Stimulated activated CD8-positive, alpha-beta memory T cell treated with anti-CD3 and anti-CD28 coated beads, Interleukin-15, amount 100 ng/mL, for 24 hours (primary cell): ENCODE results near the gene FAM13B.
"Not testable (repeated sequence)": the region's sequence is repeated elsewhere in the genome, so short reads cannot be mapped to it uniquely, and the experiment has no call there.

Source experiments
- DNase-seq: peaks from one replicate; pipeline ENCODE4 v3.0.0-alpha.2; 2020; ENCODE audit warnings: low read depth

Gene FAM13B

DNA sequence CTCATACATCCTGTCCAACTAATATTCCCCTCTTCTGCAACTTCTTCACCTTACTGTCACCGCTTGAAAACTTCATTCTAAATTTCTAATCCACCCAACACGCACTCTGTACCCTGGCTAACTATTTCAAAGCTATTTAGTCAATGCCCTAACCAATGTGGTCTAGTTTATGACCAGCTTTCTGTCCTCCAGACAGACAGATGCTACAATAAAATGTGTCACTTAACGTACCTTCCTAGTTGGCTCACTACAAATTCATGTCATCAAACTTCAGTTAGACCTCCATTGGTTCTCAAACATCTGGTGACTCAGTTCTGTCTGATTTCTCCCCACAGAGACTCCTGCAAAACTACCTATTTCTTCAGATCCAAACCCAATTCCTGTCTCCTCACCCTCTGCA lies 57.7 kb downstream of the FAM13B start:
- no peak for DNase-seq

DNA sequence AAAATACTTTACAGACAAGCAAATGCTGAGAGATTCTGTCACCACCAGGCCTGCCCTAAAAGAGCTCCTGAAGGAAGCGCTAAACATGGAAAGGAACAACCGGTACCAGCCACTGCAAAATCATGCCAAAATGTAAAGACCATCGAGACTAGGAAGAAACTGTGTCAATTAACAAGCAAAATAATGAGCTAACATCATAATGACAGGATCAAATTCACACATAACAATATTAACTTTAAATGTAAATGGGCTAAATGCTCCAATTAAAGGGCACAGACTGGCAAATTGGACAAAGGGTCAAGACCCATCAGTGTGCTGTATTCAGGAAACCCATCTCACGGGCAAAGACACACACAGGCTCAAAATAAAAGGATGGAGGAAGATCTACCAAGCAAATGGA lies 62.5 kb downstream of the FAM13B start:
- DNase-seq, result not testable (repeated sequence)

DNA sequence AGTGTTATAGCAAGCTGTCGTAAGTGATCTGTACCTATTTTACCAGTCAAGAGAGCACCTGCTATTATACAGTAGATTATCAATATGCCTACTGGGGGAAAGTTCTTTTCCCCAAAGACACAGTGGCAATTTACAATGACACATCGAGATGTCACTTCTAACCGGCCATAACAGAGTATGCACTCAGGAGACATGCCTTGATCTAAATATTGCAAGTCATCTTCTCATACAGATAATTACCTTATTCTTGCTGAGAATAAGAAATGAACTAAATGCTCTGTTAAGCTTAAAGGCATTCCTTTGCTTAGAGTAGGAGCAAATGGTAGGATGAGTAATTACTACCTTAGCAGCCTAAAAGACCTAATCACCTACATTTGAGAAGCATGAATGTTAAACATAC lies 72.1 kb downstream of the FAM13B start:
- no peak for DNase-seq

DNA sequence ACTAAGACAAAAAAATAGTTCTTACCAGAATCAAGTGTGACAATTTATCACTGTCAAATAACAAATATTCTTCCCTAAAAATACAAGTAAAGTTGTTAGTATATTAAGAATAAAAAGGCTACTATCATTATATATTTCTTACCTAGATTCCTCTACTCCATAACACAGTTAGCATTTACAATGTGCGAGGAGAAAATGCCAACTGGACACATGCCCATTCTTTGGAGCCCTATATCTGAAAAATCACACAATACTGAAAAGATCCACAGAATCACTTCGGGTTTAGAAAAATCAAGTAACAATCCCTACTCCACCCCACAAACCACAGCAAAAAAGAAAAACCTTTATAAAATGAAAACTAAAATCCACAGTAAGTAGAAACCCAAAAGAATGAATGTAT lies 72.7 kb downstream of the FAM13B start:
- DNase-seq, result no peak

DNA sequence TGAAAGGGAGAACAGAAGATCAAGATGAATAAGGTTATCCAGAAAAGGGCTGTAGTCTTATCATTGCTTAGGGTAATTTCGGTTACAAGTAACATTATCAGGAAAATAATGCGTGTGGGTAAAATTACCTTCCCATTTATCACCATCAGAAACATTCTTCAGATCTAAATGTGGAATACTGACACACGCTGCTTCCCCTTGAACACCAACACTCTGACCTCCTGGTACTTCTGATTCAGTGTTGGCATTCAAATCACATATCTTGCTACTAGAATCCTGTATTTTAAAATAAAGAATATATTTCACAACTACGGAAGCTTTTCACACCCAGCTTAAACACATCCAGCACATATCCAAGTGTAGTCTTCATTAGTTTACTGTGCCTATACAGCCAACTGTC lies 73.4 kb downstream of the FAM13B start:
- DNase-seq, result no peak

DNA sequence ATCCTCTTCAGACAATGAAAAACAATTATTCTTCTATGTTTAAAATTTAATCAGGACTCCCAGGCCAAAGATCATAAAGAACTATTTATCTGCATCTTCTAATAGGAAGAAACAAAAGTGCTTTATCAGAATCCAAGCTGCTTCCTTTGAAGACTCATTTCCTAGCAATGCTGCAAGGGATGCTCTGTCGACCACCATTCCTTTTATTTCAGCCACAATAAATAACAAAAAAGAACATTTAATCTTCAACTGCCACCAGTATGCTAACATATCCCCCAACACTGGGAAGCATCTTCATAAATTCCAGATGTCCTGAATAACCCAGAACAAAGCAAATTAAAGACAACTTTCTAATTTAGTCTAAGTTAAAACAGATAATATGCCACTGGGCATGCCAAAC lies 74.9 kb downstream of the FAM13B start:
- no peak for DNase-seq

DNA sequence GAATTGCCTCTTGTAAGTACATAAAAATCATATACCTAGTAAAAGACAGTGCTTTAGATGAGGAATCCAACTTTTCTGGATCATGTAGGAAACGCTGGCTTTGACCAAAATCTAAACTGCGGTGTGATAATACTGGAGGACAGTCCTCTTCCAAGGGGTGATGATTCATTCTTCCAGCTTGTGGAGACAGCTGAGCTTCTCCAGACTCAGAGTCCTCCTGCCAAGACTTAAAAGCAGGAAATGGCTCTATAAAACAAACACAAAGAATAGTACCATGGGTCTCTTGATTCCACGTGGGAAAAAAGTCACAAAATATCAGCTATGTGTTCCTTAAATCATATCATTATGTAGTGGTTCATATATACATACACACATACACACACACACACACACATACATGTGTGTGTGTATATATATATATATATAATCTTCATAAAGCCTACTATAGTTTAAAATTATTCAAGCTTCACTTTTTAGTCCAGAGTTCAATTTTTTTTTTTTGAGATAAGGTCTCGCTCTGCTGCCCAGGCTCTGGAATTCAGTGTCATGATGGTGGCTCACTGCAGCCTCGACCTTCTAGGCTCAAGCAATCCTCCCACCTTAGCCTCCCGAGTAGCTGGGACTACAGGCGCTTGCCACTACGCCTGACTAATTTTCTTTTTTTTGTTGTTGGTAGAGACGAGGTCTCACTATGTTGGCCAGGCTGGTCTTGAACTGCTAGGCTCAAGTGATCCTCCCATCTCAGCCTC lies 78.6 kb downstream of the FAM13B start:
- DNase-seq, result no peak

DNA sequence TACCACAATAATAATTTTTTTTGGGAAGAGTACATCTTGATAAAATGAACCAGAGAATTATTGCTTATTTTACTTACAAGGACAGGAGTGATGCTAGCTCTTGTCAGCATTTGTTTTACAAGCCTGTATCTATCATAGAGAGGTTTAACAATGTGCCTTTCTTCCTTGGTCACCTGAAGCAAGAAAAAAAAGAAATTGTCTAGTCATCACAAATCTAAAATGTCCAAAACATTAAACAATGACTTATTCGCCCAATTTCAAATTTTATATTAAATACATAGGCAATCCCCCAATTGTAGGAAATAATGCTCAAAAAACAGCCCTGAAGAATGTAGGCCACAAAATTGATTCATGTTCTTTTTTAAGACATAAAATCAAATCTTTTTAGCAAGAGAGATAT lies 87.1 kb downstream of the FAM13B start:
- no peak for DNase-seq

DNA sequence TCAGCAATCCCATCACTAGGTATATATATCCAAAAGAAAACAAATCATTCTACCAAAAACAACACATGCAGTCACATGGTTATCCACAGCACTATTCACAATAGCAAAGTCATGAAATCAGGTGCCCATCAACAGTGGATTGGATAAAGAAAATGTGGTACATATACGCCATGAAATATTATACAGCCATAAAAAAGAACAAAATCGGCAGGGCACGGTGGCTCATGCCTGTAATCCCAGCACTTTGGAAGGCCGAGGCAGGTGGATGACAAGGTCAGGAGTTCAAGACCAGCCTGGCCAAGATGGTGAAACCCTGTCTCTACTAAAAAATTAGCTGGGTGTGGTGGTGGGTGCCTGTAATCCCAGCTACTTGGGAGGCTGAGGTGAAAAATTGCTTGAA lies 88.6 kb downstream of the FAM13B start:
- not testable (repeated sequence) for DNase-seq

DNA sequence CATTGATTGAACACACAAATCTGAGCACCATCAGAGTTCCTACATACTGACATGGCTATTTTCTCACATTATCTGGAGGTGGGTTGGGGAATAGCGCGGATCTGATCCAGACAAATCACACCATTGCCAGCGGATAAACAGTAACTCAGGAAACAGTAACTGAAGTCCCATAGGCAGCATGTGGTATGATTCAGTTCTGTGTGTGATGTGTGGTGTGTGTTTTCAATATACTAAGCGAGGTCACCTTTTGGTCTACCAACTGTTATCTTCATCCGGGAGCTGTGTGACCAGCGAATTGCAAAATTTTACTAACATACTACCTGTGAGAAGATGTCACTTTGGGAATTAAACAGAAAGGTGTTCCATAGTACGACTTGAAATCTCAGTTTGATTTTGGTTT lies 93.5 kb downstream of the FAM13B start:
- no peak for DNase-seq

DNA sequence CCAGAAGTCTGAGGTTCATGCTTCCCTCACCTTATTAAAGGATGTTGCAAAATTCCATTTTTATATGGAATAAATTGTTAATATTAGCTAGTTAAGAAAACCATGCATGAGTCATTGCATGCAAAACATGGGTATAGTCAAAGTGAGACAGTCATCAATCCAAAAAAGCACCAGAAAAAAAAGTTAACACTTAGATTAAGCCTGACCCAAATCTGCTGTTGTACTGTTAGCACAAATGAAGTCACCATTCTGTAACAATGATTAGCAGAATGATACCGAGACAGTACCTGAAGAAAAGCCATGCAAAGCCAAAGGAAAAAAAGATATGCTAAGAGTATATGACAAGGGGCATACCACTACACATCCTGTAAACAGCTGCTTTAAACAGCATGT lies 94.1 kb downstream of the FAM13B start:
- no peak for DNase-seq

DNA sequence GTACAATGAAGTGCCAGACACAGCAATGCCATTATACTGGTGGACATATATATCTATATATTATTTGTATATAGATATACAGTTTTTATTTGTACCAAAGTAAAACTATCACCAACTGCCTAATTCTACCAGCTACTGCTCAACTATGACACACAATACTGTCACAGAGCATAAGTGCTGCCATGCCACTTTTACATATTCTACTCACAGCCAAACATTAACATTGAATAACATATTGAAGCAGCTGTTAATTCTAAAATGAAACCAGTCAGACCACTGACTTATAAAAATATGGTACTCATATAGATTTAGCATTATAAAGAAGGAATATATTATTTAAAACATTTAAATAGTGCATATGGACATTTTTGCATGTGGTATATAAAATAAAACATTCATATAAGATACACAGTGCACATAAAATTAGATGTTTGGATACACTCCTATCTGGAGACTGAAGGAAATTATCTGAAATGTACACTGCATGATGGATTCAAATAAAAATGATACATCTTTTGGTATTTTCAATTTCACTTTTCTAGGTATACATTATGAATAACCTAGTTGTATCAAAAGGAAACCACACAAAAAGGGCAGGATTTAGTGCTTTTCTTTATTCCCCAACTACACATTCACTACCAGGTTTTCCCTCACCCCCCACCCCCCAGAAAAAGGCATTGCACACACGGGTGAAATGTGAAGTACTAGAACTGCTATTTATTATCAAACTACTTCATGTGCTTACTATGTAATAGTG lies 94.7 kb downstream of the FAM13B start:
- no peak for DNase-seq

DNA sequence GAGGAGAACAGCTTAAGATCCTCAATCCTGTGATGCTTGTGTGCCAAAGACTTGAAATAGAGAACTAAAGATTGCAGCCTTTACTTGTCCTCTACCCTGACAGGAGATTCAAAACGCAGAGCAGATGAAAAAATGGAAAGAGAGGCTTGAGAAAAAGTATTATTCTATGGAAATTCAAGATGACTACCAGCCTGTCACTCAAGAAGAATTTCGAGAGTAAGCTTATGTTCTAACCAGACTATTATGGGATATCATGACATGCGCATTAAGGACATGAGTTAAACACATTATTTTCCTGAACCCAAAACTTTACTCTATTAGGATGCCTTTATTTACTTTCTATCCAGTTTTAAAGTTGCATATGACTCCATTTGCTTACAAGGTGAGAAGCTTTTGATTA lies 97.2 kb downstream of the FAM13B start:
- no peak for DNase-seq

DNA sequence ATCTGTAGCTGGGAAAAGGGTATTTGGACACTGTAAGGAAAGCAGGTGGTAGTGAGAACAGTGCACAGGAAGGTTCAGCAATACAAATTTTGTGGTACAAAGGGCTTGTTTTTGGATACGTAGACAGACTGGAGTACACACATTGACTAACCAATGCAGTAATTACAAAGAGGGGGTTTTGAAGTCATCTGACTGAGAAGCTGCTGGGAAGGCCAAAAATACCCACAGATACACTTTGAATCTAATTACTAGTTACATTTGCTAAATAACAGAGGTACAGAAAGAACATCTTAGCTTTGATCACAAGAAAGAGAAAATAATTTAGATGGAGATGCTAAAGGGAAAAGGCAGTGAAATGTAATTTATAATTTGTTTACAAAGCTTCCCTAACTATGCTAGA lies 97.7 kb downstream of the FAM13B start:
- DNase-seq, result no peak

DNA sequence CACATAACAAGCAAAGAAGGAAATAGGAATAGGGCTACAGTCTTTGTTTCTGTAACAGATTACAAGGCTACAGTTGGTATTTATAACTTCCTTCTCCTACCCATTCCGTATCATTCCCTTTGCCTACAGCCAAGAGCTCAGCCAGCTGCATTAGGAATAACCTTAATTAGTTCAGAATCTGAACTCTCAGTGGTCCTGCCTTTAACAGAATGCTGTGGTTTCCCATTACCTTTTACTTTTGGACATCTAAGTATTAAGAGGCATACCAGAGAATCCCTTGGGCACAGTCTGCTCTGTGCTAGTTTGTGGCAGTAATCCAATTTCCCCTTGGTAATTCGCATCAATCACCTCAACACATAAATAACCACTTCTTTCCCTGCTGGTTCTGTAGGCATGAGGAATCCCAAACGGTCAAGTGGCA lies 99.4 kb downstream of the FAM13B start:
- no peak for DNase-seq

DNA sequence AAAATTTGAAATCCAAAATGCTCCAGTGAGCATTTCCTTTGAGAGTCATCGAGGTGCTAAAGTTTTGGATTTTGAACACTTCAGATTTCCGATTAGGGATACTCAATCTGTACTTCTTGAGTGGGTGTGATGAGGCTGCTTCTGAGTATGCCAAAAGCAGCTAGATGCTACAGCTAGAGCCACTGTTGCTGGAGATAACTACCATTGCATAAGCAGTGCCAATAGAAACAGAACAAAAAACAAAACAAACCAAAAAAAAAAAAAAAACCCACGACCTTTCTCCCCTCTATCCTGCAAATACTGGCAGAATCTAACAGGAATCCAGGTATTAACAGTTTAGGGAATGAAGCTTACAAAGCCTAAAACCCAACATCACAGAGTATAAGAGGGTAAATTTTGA lies 100.1 kb downstream of the FAM13B start:
- DNase-seq, result no peak

DNA sequence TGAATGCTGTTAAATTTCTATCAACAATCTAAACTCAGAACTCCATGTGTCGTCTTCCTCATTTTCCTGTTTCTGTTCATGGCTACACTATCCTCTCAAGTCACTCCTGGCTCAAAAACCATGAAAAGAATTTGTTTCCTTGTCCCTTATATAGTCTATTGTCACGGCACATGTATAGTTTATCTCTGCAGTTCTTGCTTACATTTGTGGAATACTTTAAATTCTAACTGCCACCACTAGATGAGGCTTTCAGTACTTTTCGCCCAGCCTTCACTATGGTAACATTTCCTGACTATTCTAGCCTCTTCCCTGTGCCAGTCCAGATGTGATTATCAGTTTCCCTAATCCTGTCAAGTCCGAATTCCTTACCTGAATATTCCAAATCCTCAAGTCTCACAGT lies 109.0 kb downstream of the FAM13B start:
- DNase-seq, result no peak

DNA sequence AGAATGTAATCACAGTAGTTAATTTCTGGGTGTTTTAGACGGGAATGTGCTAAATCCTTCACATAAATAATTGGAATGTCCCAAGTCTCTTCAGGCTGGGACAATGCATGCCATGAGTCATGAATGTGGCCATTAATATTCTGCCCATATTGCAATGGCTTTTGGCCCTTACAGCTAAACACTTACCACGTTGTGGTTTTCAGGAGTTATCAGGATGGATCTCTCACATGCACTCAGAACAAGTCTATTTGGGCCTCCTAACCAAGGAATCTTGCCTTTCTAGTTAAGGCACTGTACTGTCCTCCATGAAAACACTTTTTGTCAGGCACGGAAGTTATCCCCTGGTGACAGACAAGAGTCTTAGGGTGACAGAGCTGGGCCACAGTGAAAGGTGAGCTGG lies 110.9 kb downstream of the FAM13B start:
- no peak for DNase-seq

DNA sequence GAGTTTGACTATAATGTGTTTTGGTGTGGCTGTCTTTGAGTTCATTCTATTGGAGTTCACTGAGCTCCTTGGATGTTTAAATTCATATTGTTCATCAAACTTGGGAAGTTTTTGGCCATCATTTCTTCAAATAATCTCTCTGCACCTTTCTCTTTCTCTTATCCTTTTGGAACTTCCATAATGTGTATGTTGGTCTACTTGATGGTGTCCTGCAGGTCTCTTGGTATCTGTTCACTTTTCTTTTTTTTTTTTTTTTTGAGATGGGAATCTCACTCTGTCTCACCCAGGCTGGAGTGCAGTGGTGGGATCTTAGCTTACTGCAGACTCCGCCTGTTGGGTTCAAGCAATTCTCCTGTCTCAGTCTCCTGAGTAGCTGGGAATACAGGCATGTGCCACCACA lies 116.0 kb downstream of the FAM13B start:
- DNase-seq, result no peak

DNA sequence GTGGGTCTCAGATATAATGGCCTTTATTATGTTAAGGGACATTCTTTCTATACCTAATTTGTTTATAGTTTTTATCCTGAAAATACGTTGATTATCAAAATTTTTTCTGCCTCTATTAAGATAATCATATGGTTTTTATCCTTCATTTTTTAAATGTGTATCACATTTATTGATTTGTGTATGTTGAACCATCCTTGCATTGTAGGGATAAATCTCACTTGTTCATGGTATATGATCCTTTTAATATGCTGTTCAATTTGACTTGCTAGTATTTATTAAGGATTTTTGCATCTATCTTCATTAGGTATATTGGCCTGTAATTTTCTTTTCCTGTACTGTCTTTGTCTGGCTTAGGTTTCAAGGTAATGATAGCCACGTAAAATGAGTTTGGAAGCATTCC lies 118.1 kb downstream of the FAM13B start:
- DNase-seq, result no peak

DNA sequence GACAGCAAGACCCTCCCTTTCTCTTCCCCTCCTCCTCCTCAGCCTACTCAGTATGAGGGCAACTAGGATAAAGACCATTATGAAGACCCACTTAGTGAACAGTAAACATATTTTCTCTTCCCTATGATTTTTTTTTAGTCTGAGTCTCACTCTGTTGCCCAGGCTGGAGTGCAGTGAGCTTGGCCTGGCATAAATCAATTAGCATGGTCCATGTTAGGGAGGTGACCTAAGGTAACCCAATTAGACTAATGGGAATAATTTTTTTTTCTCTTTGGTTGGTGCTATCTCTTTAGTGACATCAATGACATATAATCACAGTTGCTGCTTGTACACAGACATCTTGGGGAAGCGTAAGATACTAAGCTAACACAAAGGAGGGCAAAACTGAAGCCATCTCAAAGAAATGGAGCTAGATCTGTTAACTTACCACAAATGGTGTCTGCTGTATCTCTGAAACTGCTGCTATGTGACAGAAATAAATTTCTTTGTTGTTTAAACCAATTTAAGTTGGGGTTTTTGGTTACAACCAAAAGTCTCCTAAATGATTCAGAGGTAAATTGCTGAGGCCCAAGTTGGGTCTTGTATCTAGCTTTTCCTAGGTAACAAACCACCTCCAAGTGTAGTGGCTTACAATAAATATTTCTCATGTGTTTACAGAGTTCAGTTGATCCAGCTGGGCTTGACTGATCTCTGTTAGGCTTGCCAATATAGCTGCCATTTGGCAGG lies 130.3 kb downstream of the FAM13B start:
- no peak for DNase-seq

DNA sequence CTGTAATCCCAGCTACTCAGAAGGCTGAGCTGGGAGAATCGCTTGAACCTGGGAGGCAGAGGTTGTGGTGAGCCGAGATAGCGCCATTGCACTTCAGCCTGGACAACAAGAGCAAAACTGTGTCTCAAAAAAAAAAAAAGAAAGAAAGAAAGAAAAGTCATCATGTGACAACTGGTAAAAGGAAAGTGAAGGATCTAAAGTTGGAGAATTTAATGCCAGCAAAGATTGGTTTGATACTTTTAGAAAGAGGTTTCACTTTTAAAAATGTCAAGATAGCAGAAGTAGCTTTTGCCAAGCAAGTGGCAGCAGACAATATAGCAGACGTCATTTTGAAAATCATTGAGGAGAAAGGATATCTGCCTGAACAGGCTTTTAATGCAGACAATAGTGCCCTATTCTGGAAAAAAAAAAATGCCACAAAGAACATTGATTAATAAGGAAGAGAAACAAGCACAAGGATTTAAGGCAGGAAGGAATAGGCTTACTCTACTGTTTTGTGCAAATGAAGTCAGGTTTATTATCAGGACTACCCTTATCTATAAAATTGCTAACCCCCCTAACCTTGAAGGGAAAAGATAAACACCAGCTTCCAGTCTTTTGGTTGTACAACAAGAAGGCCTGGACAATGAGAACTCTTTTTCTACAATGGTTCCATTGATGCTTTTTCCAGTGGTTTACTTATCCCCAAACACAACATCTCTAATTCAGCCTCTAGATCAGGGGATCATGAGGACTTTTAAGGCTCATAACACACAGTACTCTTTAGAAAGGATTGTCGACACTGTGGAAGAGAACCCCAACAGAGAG lies 131.7 kb downstream of the FAM13B start:
- no peak for DNase-seq
